LNCaP clone FGC (cell line): ENCODE measurements around the gene CFAP97.
A peak's percentile ranks its signal among the peaks of the same experiment; 100 is the strongest.

Source experiments
- DNase-seq: peaks from one replicate; pipeline ENCODE4 v3.0.0-alpha.2; 2011; ENCODE audit warnings: low read depth
- H3K4me3 ChIP-seq: 2 replicates; pipeline ENCODE4 v1.5.1; 2011; ENCODE audit warnings: mild to moderate bottlenecking, low read depth, low read length, control low read depth
- CTCF ChIP-seq: IDR thresholded peaks from 2 replicates; pipeline ENCODE4 v1.5.1; 2012; ENCODE audit warnings: mild to moderate bottlenecking; ENCODE audit not compliant: control insufficient read depth, insufficient read depth; ENCODE audit errors: extremely low read depth

The CFAP97 gene

GRCh38 chr4:185203486-185204237 lies at the start of gene CFAP97:
CFAP97 (minus strand) TSS chr4:185204000; CDS start chr4:185191196, 12,804 bp downstream.
- TF ChIP-seq CTCF, result no peak
- DNase-seq, result peak; percentile 69
- H3K4me3 ChIP-seq, result peak within 1 kb of the TSS; percentile 73

- TF ChIP-seq CTCF, result no peak
- no peak overlapping the region for H3K4me3 ChIP-seq
- no peak for DNase-seq
These were observed 45.3 kb upstream of the CFAP97 start for GRCh38 chr4:185249105-185249504.

- no peak for TF ChIP-seq CTCF
- H3K4me3 ChIP-seq, result no peak overlapping the region
- no peak for DNase-seq
These were observed 44.7 kb upstream of the CFAP97 start for GRCh38 chr4:185248393-185249039.

GRCh38 chr4:185247151-185247550 lies 43.4 kb upstream of the CFAP97 start:
- H3K4me3 ChIP-seq, result no peak overlapping the region
- no peak for DNase-seq
- TF ChIP-seq CTCF, result no peak

- no peak for TF ChIP-seq CTCF
- H3K4me3 ChIP-seq, result no peak overlapping the region
- DNase-seq, result no peak
These were observed 42.7 kb upstream of the CFAP97 start for GRCh38 chr4:185246453-185246852.

- H3K4me3 ChIP-seq, result no peak overlapping the region
- TF ChIP-seq CTCF, result no peak
- DNase-seq, result no peak
These were observed 41.0 kb upstream of the CFAP97 start for GRCh38 chr4:185244763-185245162.
